Sigmoid colon (tissue), 7 donors: ENCODE results near the gene HDAC4. TPM values are rescaled to one million over a fixed set of nuclear protein-coding genes. Genes with fewer than 3 reads are reported as not detected.

Source experiments
- DNase-seq: peaks from one replicate; pipeline ENCODE4 v3.0.0-alpha.2; 2019
- H3K27ac ChIP-seq, 4 donors: fragments of 200-600 bp; sonication (generic); one replicate each; pipeline ENCODE4 v1.5.1; 2016 to 2019; ENCODE audit warnings: mild to moderate bottlenecking in 1 of 4
- H3K27me3 ChIP-seq, 3 donors: fragments of 200-600 bp; sonication (generic); one replicate each; pipeline ENCODE4 v1.5.1; 2019; ENCODE audit warnings: mild to moderate bottlenecking in 1 of 3
- H3K36me3 ChIP-seq, 4 donors: fragments of 200-600 bp; sonication (generic); one replicate each; pipeline ENCODE4 v1.5.1; 2016 to 2019
- H3K4me1 ChIP-seq, 4 donors: fragments of 200-600 bp; sonication (generic); one replicate each; pipeline ENCODE4 v1.5.1; 2017 to 2019
- H3K4me3 ChIP-seq, 4 donors: fragments of 200-600 bp; sonication (generic); one replicate each; pipeline ENCODE4 v1.5.1; 2017 to 2019; ENCODE audit warnings: mild to moderate bottlenecking in 2 of 4, moderate library complexity in 1 of 4
- H3K9me3 ChIP-seq, 4 donors: fragments of 200-600 bp in 3 of 4; sonication (generic) in 3 of 4; one replicate each; pipeline versions ENCODE4 v1.5.1 to v1.6.1; 2013 to 2019
- EP300 ChIP-seq, 4 donors: sonication (generic); formaldehyde crosslinking; IDR thresholded peaks; one replicate each; pipeline ENCODE4 v1.6.1; 2017; ENCODE audit warnings: antibody characterized with exemption in 4 of 4
- POLR2A ChIP-seq, 2 donors: fragments of 450-650 bp; IDR thresholded peaks; one replicate each; pipeline ENCODE4 v1.6.1; 2016; ENCODE audit warnings: antibody characterized with exemption in 2 of 2, mild to moderate bottlenecking in 2 of 2, moderate library complexity in 2 of 2
- POLR2AphosphoS5 ChIP-seq, 4 donors: sonication (generic); formaldehyde crosslinking; IDR thresholded peaks; one replicate each; pipeline ENCODE4 v1.6.1; 2017; ENCODE audit warnings: antibody characterized with exemption in 4 of 4
- WGBS, 2 donors: extraction: QIAGEN DNeasy Blood & Tissue Kit; methylation state at CpG; one replicate each; pipeline ENCODE4 v1.1.7; 2013; 5-methylcytosine and 5-hydroxymethylcytosine counted together
- intact Hi-C: fragments of 100-400 bp; cut with DNase I; formaldehyde crosslinking; loops from one replicate; pipeline ENCODE4 v1.15.1; 2023
- polyA plus RNA-seq, 3 donors: library from polyadenylated mRNA; stranded (reverse); fragments of 200-250 nt; gene quantifications; one replicate each; pipeline ENCODE4 v1.2.3, GENCODE V29; 2013
- total RNA-seq, 4 donors: library from RNA; depleted of rRNA; stranded (reverse); fragments of >200 nt; gene quantifications; one replicate each; pipeline ENCODE4 v1.1.0, GENCODE V29; 2016
- TF ChIP-seq, protein P1 (sequence below), 4 experiments: fragments of 450-650 bp in 3 of 4; fragments of 200-600 bp in 1 of 4; IDR thresholded peaks; one replicate each; pipeline ENCODE4 v1.5.1; 2016 to 2019; ENCODE audit warnings: antibody characterized with exemption in 4 of 4, mild to moderate bottlenecking in 3 of 4, moderate library complexity in 2 of 4
- donor health status: healthy with polysubstance abuse.
- donor health status: Bipolar disorder and iron deficiency.
- donor health status: healthy.

Gene HDAC4
- total and polyA plus RNA-seq, 7 donors: 1.8 to 196 (median 77.0) TPM

DNA sequence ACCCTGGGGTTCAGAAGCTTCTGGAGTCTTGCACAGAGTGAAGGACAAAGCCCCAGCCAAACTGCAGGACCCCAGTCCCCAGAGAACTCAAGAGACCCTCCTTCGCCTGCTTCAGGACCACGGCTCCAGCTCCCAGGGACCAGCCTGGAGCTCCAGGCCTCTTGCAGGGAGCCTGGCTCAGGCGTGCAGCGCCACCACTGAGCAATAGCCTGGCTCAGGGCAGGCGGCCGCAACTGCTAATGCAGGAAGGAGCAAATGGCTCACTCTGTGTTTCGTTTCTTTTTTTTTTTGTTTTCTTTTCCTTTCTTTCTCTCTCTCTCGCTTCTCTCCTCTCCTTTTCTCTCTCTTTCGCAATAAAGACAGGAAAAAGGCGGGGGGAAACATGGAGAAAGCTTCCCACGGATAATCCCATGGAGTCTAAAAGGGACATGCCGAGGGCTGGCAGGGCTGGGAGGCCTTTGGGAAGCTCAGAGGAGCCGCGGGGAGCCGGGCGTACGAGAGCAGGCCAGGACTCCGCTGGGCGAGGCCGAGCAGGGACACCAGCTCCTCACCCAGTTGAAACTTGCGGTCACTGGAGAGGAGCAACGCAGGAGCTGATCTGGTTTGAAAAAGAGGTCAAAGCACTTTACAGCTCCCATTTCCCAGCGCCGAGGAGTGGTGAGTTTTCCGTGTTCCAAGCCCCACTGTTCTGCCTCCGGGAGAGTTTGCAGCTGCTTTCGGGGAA is 308.1 kb downstream of the HDAC4 start:
- H3K4me1 ChIP-seq: peaks cover 0 to 6% (median 0%) of the 10 kb centered on the region in 4 donors

DNA sequence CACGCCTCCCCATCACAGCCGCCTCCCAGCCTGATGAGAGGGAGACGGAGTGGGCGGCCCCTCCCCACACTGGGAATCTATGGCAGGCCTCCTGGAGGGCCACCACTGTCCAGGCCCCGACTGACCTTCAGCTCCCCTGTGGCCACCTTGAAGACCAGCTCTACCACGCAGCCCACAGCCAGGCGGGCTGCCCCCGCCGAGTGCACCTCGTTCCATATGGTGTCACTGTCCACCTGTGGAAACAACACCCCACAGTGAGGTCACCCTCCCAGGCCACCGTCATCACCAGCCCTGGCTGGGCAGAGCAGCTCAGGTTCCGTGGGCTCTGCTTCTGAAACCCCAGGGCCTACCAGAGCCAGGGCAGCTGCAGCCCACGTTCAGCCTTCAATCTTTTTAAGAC is 310.9 kb downstream of the HDAC4 start:
- no peak overlapping the region for H3K27ac ChIP-seq
- 92 to 96% methylated on average over 13 of the region's 13 CpGs for WGBS, 2 donors
- TF ChIP-seq EP300 (IDR thresholded peaks at IDR 0.05): no peak
- no peak for TF ChIP-seq POLR2A (IDR thresholded peaks at IDR 0.05)
- TF ChIP-seq, protein P1, sequence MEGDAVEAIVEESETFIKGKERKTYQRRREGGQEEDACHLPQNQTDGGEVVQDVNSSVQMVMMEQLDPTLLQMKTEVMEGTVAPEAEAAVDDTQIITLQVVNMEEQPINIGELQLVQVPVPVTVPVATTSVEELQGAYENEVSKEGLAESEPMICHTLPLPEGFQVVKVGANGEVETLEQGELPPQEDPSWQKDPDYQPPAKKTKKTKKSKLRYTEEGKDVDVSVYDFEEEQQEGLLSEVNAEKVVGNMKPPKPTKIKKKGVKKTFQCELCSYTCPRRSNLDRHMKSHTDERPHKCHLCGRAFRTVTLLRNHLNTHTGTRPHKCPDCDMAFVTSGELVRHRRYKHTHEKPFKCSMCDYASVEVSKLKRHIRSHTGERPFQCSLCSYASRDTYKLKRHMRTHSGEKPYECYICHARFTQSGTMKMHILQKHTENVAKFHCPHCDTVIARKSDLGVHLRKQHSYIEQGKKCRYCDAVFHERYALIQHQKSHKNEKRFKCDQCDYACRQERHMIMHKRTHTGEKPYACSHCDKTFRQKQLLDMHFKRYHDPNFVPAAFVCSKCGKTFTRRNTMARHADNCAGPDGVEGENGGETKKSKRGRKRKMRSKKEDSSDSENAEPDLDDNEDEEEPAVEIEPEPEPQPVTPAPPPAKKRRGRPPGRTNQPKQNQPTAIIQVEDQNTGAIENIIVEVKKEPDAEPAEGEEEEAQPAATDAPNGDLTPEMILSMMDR (IDR thresholded peaks at IDR 0.05): no peak
- TF ChIP-seq POLR2AphosphoS5 (IDR thresholded peaks at IDR 0.05): no peak
- no peaks in the 10 kb centered on the region for H3K4me1 ChIP-seq
- no peak for DNase-seq
- H3K36me3 ChIP-seq: peaks cover 26 to 89% (median 49%) of the 10 kb centered on the region in 4 donors
- no peak overlapping the region for H3K4me3 ChIP-seq
- no peaks in the 10 kb centered on the region for H3K9me3 ChIP-seq
- H3K27me3 ChIP-seq: no peaks in the 10 kb centered on the region
- intact Hi-C loops: no loop called here

More for the DNA sequence above, 308.1 kb downstream of the HDAC4 start:
- no peak overlapping the region for H3K4me3 ChIP-seq
- no peak overlapping the region for H3K27ac ChIP-seq
- no peaks in the 10 kb centered on the region for H3K9me3 ChIP-seq
- intact Hi-C loops: no loop called here
- H3K36me3 ChIP-seq: peaks cover 21 to 92% (median 43%) of the 10 kb centered on the region in 4 donors
- TF ChIP-seq, protein P1 (IDR thresholded peaks at IDR 0.05): no peak
- TF ChIP-seq EP300 (IDR thresholded peaks at IDR 0.05) (no peak), POLR2AphosphoS5 (IDR thresholded peaks at IDR 0.05) (no peak)
- no peaks in the 10 kb centered on the region for H3K27me3 ChIP-seq
- 93 to 95% methylated on average over 27 of the region's 27 CpGs for WGBS, 2 donors
- no peak for DNase-seq

DNA sequence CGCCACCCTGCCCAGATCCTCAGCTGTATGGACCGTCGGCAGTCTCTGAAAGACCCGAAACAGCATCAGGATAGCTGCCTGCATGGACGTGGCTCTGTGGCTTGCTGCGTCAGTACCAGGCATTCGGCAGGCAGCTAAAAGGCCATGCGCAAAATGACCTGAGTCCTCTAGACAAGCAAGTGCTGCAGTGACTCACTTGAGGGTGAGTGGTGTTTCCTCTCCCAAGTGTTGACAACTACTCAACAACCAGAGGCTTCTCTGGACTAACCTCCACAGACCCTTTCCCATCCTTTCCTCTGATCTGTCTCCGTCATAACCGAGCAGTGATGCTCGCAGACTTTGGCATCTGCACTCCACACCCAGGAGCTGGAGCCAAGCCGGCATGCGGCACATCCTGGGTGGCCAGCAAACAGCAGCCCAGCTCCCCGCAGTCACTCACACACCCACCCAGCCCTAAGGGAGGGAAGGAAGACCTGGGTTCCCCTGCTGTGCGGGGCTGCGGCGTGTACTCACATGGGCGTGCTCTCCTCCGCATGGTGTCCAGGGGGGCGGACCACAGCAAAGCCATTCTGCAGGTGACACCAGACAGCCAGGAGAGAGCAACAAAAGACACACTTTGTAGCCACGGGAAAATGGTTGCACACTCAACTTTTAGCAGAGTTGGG is 313.6 kb downstream of the HDAC4 start:
- Histone ChIP-seq H3K27me3 (no peaks in the 10 kb centered on the region), H3K9me3 (no peaks in the 10 kb centered on the region), H3K4me3 (no peak overlapping the region), H3K36me3 (peaks cover 27 to 88% (median 45%) of the 10 kb centered on the region in 4 donors), H3K4me1 (peaks cover 0 to 12% (median 3%) of the 10 kb centered on the region in 4 donors), H3K27ac (no peak overlapping the region)
- TF ChIP-seq EP300 (IDR thresholded peaks at IDR 0.05) (no peak), POLR2AphosphoS5 (IDR thresholded peaks at IDR 0.05) (peak in 1 of 4 donors; percentile 7)
- WGBS, 2 donors: 94 to 96% methylated on average over 21 of the region's 21 CpGs
- DNase-seq: no peak
- intact Hi-C loops: no loop called here

DNA sequence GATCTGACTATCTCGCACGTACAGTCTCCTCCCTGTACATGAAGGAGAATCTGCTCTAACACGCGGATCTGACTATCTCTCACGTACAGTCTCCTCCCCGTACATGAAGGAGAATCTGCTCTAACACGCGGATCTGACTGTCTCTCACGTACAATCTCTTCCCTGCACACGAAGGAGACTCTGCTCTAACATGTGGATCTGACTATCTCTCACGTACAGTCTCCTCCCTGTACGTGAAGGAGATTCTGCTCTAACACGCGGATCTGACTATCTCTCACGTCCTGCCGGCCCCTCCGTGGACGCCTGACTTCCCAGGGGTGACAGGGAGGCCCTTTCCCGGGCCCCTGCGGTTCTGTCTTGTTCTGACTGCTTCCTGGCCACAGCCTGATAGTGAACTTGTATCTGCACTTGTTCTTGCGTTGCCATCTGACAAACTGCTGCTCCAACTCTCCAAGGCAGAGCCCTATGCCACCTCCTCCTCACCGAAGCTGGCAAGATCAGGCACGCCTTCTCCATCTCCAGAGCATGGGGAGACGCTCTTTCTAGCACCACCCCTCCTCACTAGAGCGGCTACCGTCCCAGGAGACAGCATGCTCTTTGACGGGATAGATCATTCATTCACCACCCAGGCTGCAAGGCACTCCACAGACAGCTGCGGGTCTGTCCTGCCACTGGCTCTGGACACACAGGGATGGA is 314.3 kb downstream of the HDAC4 start:
- intact Hi-C loops: no loop called here
- H3K36me3 ChIP-seq: peaks cover 27 to 90% (median 45%) of the 10 kb centered on the region in 4 donors
- peaks cover 0 to 18% (median 5%) of the 10 kb centered on the region in 4 donors for H3K4me1 ChIP-seq
- WGBS, 2 donors: 93 to 96% methylated on average over 28 of the region's 28 CpGs
- no peaks in the 10 kb centered on the region for H3K27me3 ChIP-seq
- TF ChIP-seq POLR2A (IDR thresholded peaks at IDR 0.05) (no peak), POLR2AphosphoS5 (IDR thresholded peaks at IDR 0.05) (no peak), EP300 (IDR thresholded peaks at IDR 0.05) (no peak)
- TF ChIP-seq, protein P1 (IDR thresholded peaks at IDR 0.05): no peak
- no peak for DNase-seq
- H3K9me3 ChIP-seq: no peaks in the 10 kb centered on the region
- H3K4me3 ChIP-seq: no peak overlapping the region
- H3K27ac ChIP-seq: no peak overlapping the region
